PC-3 (cell line): ENCODE measurements around the gene CACNA1E. TPM values are rescaled to one million over a fixed set of nuclear protein-coding genes. Genes with fewer than 3 reads are reported as not detected.

Source experiments
- ATAC-seq: fragments of 200-7000 bp; cut with Tn5 transposase; 2 replicates; pipeline ENCODE4 v1.9.1; 2020; ENCODE audit warnings: mild to moderate bottlenecking, moderate library complexity
- BruUV-seq: library from RNA; stranded (reverse); fragments of 400-500 nt; replicated peaks from 2 replicates; lab custom pipeline; 2021; lab: Mats Ljungman, UMichigan
- CTCF ChIA-PET: fragments of 300-600 bp; sonication (Branson Sonifier 250); formaldehyde crosslinking; loops from one replicate; lab custom pipeline; 2022; ENCODE audit warnings: antibody characterized with exemption; lab: Charles Lee
- POLR2A ChIA-PET: fragments of 300-600 bp; sonication (Branson Sonifier 250); formaldehyde crosslinking; loops from one replicate; lab custom pipeline; 2022; ENCODE audit warnings: antibody characterized with exemption; ENCODE audit not compliant: unreplicated experiment; lab: Charles Lee
- DNase-seq: peaks from one replicate; pipeline ENCODE4 v3.0.0-alpha.2; 2015
- H2AFZ ChIP-seq: fragments of 300-600 bp; sonication (generic); 2 replicates; pipeline ENCODE4 v1.6.0; 2016; ENCODE audit warnings: antibody characterized with exemption, low read length
- H3F3A ChIP-seq: fragments of 300-600 bp; sonication (generic); one replicate; pipeline ENCODE4 v1.6.0; 2017; ENCODE audit warnings: antibody characterized with exemption, low read length, control low read depth, mild to moderate bottlenecking; ENCODE audit not compliant: unreplicated experiment
- H3K27ac ChIP-seq: fragments of 300-600 bp; sonication (generic); 2 replicates; pipeline ENCODE4 v1.5.1; 2016; ENCODE audit warnings: mild to moderate bottlenecking, low read length
- H3K27me3 ChIP-seq: fragments of 300-600 bp; sonication (generic); 2 replicates; pipeline ENCODE4 v1.6.1; 2016; ENCODE audit warnings: low read length, mixed read lengths
- H3K36me3 ChIP-seq: fragments of 300-600 bp; sonication (generic); 2 replicates; pipeline ENCODE4 v1.6.1; 2016; ENCODE audit warnings: low read depth, mixed run types, low read length, mixed read lengths
- H3K4me1 ChIP-seq: fragments of 300-600 bp; sonication (generic); 2 replicates; pipeline ENCODE4 v1.5.1; 2016; ENCODE audit warnings: low read length; ENCODE audit not compliant: insufficient read depth
- H3K4me2 ChIP-seq: fragments of 300-600 bp; sonication (generic); 2 replicates; pipeline ENCODE4 v1.6.0; 2016; ENCODE audit warnings: low read length
- H3K4me3 ChIP-seq: fragments of 300-600 bp; sonication (generic); 2 replicates; pipeline ENCODE4 v1.5.1; 2016; ENCODE audit warnings: mild to moderate bottlenecking, low read length, mixed read lengths
- H3K79me2 ChIP-seq: fragments of 300-600 bp; sonication (generic); 2 replicates; pipeline ENCODE4 v1.6.1; 2017; ENCODE audit warnings: low read length, mixed read lengths
- H3K9ac ChIP-seq: fragments of 300-600 bp; sonication (generic); 2 replicates; pipeline ENCODE4 v1.6.0; 2016; ENCODE audit warnings: mild to moderate bottlenecking, low read length
- H3K9me2 ChIP-seq: fragments of 300-600 bp; sonication (generic); replicated peaks from 2 replicates; pipeline ENCODE4 v1.6.1; 2016; ENCODE audit warnings: mixed run types, low read length, mixed read lengths
- H3K9me3 ChIP-seq: fragments of 300-600 bp; sonication (generic); 2 replicates; pipeline ENCODE4 v1.6.1; 2016; ENCODE audit warnings: low read length, mixed read lengths
- H4K20me1 ChIP-seq: fragments of 300-600 bp; sonication (generic); 2 replicates; pipeline ENCODE4 v1.6.1; 2016; ENCODE audit warnings: low read length, mixed read lengths
- CTCF ChIP-seq: fragments of 300-600 bp; sonication (generic); conservative IDR thresholded peaks from 2 replicates; pipeline ENCODE4 v1.5.1; 2017; ENCODE audit warnings: antibody characterized with exemption, low read depth, mild to moderate bottlenecking, low read length
- EZH2 ChIP-seq: fragments of 300-600 bp; sonication (generic); IDR thresholded peaks from one replicate; pipeline ENCODE4 v1.6.1; 2017; ENCODE audit warnings: antibody characterized with exemption, mild to moderate bottlenecking, low read length; ENCODE audit not compliant: unreplicated experiment
- EZH2phosphoT487 ChIP-seq: fragments of 300-600 bp; sonication (generic); IDR thresholded peaks from 2 replicates; pipeline ENCODE4 v1.6.1; 2018; ENCODE audit warnings: mild to moderate bottlenecking, antibody characterized with exemption, low read length, borderline replicate concordance
- intact Hi-C: fragments of 100-400 bp; cut with micrococcal nuclease; formaldehyde crosslinking; loops from 2 replicates; pipeline ENCODE4 v1.9.0; 2023
- total RNA-seq: library from RNA; depleted of rRNA; stranded (reverse); fragments of >200 nt; gene quantifications from 2 replicates; pipeline ENCODE4 v1.2.3, GENCODE V29; 2014

CACNA1E gene
- total RNA-seq, 1 experiment from 2014 or later, result not detected

- CTCF ChIA-PET, result no interaction called here
- no peak for ATAC-seq
Measured at GRCh38 chr1:181608948-181609347, 125.6 kb downstream of the CACNA1E start.

GRCh38 chr1:181612100-181612499 is 128.8 kb downstream of the CACNA1E start:
- TF ChIP-seq EZH2 (no peak), EZH2phosphoT487 (no peak), CTCF (no peak)
- BruUV-seq, result no TSS peak
- H3K27me3 ChIP-seq, result no peaks in the 10 kb centered on the region
- H3K27ac ChIP-seq, result no peak overlapping the region
- H3K9ac ChIP-seq, result no peak overlapping the region
- H3F3A ChIP-seq, result no peaks in the 10 kb centered on the region
- H3K9me2 ChIP-seq, result no peaks in the 10 kb centered on the region
- H3K4me2 ChIP-seq, result no peak overlapping the region
- CTCF ChIA-PET, result no interaction called here
- H3K36me3 ChIP-seq, result no peaks in the 10 kb centered on the region
- H3K4me1 ChIP-seq, result no peaks in the 10 kb centered on the region
- intact Hi-C loops, result no loop called here
- POLR2A ChIA-PET, result no interaction called here
- no peak overlapping the region for H2AFZ ChIP-seq
- DNase-seq, result no peak
- H3K9me3 ChIP-seq, result no peaks in the 10 kb centered on the region
- no peaks in the 10 kb centered on the region for H4K20me1 ChIP-seq
- H3K79me2 ChIP-seq, result no peaks in the 10 kb centered on the region
- no peak overlapping the region for H3K4me3 ChIP-seq
- ATAC-seq, result no peak

More at GRCh38 chr1:181608948-181609347, 125.6 kb downstream of the CACNA1E start:
- no TSS peak for BruUV-seq
- H2AFZ ChIP-seq, result no peak overlapping the region
- H3K9me2 ChIP-seq, result no peaks in the 10 kb centered on the region
- H4K20me1 ChIP-seq, result no peaks in the 10 kb centered on the region
- POLR2A ChIA-PET, result no interaction called here
- intact Hi-C loops, result no loop called here
- no peaks in the 10 kb centered on the region for H3F3A ChIP-seq
- H3K9ac ChIP-seq, result no peak overlapping the region
- H3K4me2 ChIP-seq, result no peak overlapping the region
- H3K79me2 ChIP-seq, result no peaks in the 10 kb centered on the region
- H3K27ac ChIP-seq, result no peak overlapping the region
- H3K4me3 ChIP-seq, result no peak overlapping the region
- H3K36me3 ChIP-seq, result no peaks in the 10 kb centered on the region
- no peaks in the 10 kb centered on the region for H3K9me3 ChIP-seq
- no peak for TF ChIP-seq EZH2phosphoT487
- TF ChIP-seq EZH2, result no peak
- TF ChIP-seq CTCF, result no peak
- DNase-seq, result no peak
- H3K4me1 ChIP-seq, result no peaks in the 10 kb centered on the region
- H3K27me3 ChIP-seq, result no peaks in the 10 kb centered on the region

- H3K27ac ChIP-seq, result no peak overlapping the region
- no TSS peak for BruUV-seq
- POLR2A ChIA-PET, result no interaction called here
Measured at GRCh38 chr1:181618559-181618958, 135.2 kb downstream of the CACNA1E start.

More at GRCh38 chr1:181618559-181618958, 135.2 kb downstream of the CACNA1E start:
- CTCF ChIA-PET, result no interaction called here
- Histone ChIP-seq H3K9ac (no peak overlapping the region), H3K27me3 (no peaks in the 10 kb centered on the region), H3K4me1 (no peaks in the 10 kb centered on the region), H3K9me3 (no peaks in the 10 kb centered on the region), H3K4me3 (no peak overlapping the region), H3K79me2 (no peaks in the 10 kb centered on the region), H3F3A (no peaks in the 10 kb centered on the region), H4K20me1 (no peaks in the 10 kb centered on the region), H3K36me3 (no peaks in the 10 kb centered on the region), H3K4me2 (no peak overlapping the region), H2AFZ (no peak overlapping the region), H3K9me2 (no peaks in the 10 kb centered on the region)
- DNase-seq (no peak), ATAC-seq (no peak)
- intact Hi-C loops, result no loop called here
- TF ChIP-seq EZH2, result no peak
